ENCODE results near the gene STIM2.
"Not testable (repeated sequence)": the region's sequence is repeated elsewhere in the genome, so short reads cannot be mapped to it uniquely, and the experiment has no call there.

The STIM2 gene

DNA sequence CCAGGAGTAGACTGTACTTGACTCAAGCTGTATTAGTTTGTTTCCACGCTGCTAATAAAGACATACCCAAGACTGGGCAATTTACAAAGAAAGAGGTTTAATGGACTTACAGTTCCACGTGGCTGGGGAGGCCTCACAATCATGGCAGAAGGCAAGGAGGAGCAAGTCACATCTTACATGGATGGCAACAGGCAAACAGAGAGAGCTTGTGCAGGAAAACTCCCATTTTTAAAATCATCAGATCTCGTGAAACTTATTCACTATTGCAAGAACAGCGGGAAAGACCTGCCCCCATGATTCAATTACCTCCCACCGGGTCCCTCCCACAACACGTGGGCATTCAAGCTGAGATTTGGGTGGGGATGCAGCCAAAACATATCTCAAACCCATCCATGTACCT lies 37.7 kb upstream of the STIM2 start:
- not testable (repeated sequence) for H3K4ac ChIP-seq (ENCODE audit: low read depth, low read length); H3K4me2 ChIP-seq (ENCODE audit: low read length); H2AK5ac ChIP-seq (ENCODE audit: low read length); H3K79me2 ChIP-seq (ENCODE audit: control insufficient read depth, insufficient read depth, low read length, poor library complexity); H3K9ac ChIP-seq (ENCODE audit: low read length); H2BK12ac ChIP-seq (ENCODE audit: low read length); H3K23ac ChIP-seq (ENCODE audit: low read length); H3K4me1 ChIP-seq (ENCODE audit: control insufficient read depth in 1 of 2, insufficient read depth in 2 of 2, low read length in 2 of 2); H2AFZ ChIP-seq (ENCODE audit: insufficient read depth, low read length, poor library complexity); H3K9me3 ChIP-seq (ENCODE audit: insufficient read depth, low read depth, low read length); H4K91ac ChIP-seq (ENCODE audit: low read depth, low read length); H3K27ac ChIP-seq (ENCODE audit: low read depth, low read length); H3K18ac ChIP-seq (ENCODE audit: low read length); H3K4me3 ChIP-seq (ENCODE audit: low read depth, low read length); H3K36me3 ChIP-seq (ENCODE audit: control insufficient read depth in 1 of 2, insufficient read depth in 2 of 2, low read length in 2 of 2); H2BK5ac ChIP-seq (ENCODE audit: low read depth, low read length, poor library complexity); H3K27me3 ChIP-seq (ENCODE audit: insufficient read depth, low read length); H4K12ac ChIP-seq (ENCODE audit: low read depth, low read length); H3K79me1 ChIP-seq (ENCODE audit: low read length); H4K8ac ChIP-seq (ENCODE audit: low read depth, low read length); H2BK120ac ChIP-seq (ENCODE audit: insufficient read depth, low read length, poor library complexity); H3K14ac ChIP-seq (ENCODE audit: low read length); DNase-seq
- no CpG with 5 or more reads among the region's 6 CpGs for WGBS (ENCODE audit: extremely low coverage, insufficient coverage, insufficient read length)

DNA sequence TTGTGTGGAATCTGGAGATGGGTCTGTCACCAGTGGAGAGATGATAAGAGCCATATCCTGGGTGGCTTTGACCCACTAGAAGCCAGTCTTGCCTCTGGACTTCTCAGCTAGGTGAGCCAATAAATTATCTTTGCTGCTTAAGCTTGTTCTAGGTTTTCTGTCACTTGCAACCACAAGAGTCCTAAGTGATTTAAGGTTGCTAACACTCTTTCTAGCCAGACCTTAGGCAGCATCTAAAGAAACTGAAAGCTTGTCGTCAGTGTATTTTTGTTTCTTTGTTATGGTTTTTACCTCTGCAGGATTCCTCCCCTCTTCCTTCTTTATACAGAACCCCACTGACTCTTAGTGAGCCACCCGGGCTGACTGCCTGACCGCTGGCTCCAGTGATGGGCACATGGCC lies 37.1 kb upstream of the STIM2 start:
- no peak for DNase-seq
- Histone ChIP-seq H3K4me2 (ENCODE audit: low read length) (no peak overlapping the region), H3K14ac (ENCODE audit: low read length) (no peak overlapping the region), H3K23ac (ENCODE audit: low read length) (no peak overlapping the region), H3K9ac (ENCODE audit: low read length) (no peak overlapping the region), H3K18ac (ENCODE audit: low read length) (no peak overlapping the region), H3K4me3 (ENCODE audit: low read depth, low read length) (no peak overlapping the region), H3K27me3 (ENCODE audit: insufficient read depth, low read length) (no peaks in the 10 kb centered on the region), H2AK5ac (ENCODE audit: low read length) (no peak overlapping the region), H3K4ac (ENCODE audit: low read depth, low read length) (no peak overlapping the region), H3K36me3 (ENCODE audit: control insufficient read depth in 1 of 2, insufficient read depth in 2 of 2, low read length in 2 of 2) (no peaks in the 10 kb centered on the region), H3K79me1 (ENCODE audit: low read length) (no peaks in the 10 kb centered on the region), H4K8ac (ENCODE audit: low read depth, low read length) (no peak overlapping the region), H2AFZ (ENCODE audit: insufficient read depth, low read length, poor library complexity) (no peak overlapping the region), H3K4me1 (ENCODE audit: control insufficient read depth in 1 of 2, insufficient read depth in 2 of 2, low read length in 2 of 2) (no peaks in the 10 kb centered on the region), H4K12ac (ENCODE audit: low read depth, low read length) (no peak overlapping the region), H4K91ac (ENCODE audit: low read depth, low read length) (no peak overlapping the region), H2BK12ac (ENCODE audit: low read length) (no peak overlapping the region), H2BK5ac (ENCODE audit: low read depth, low read length, poor library complexity) (no peak overlapping the region), H3K27ac (ENCODE audit: low read depth, low read length) (no peak overlapping the region), H3K79me2 (ENCODE audit: control insufficient read depth, insufficient read depth, low read length, poor library complexity) (no peaks in the 10 kb centered on the region), H3K9me3 (ENCODE audit: insufficient read depth, low read depth, low read length) (peaks cover 1% of the 10 kb centered on the region), H2BK120ac (ENCODE audit: insufficient read depth, low read length, poor library complexity) (no peak overlapping the region)
- WGBS (ENCODE audit: extremely low coverage, insufficient coverage, insufficient read length): no CpG with 5 or more reads among the region's 3 CpGs

DNA sequence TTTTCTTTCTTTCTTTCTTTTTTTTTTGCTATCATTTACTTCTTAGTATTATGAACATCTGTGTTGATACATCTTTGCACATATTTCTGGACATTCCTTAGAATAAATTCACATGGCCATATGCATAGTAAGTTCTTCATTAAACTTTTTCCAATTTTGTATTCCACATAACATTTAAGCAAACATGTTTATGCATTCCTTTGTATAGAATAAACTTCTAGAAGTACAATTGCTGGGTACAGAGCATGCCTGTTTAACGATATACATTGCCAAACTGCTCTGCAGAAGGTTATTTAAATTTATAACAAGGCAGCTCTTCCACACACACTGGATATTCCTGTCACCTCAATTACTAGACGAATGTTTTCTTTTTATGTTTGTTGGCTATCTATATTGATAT lies 36.0 kb upstream of the STIM2 start:
- Histone ChIP-seq H3K4me3 (ENCODE audit: low read depth, low read length) (no peak overlapping the region), H3K9ac (ENCODE audit: low read length) (no peak overlapping the region), H2BK12ac (ENCODE audit: low read length) (no peak overlapping the region), H3K4ac (ENCODE audit: low read depth, low read length) (no peak overlapping the region), H2AK5ac (ENCODE audit: low read length) (no peak overlapping the region), H3K18ac (ENCODE audit: low read length) (no peak overlapping the region), H3K79me2 (ENCODE audit: control insufficient read depth, insufficient read depth, low read length, poor library complexity) (no peaks in the 10 kb centered on the region), H3K27ac (ENCODE audit: low read depth, low read length) (no peak overlapping the region), H2AFZ (ENCODE audit: insufficient read depth, low read length, poor library complexity) (no peak overlapping the region), H2BK120ac (ENCODE audit: insufficient read depth, low read length, poor library complexity) (no peak overlapping the region), H4K8ac (ENCODE audit: low read depth, low read length) (no peak overlapping the region), H3K27me3 (ENCODE audit: insufficient read depth, low read length) (no peaks in the 10 kb centered on the region), H3K23ac (ENCODE audit: low read length) (no peak overlapping the region), H3K14ac (ENCODE audit: low read length) (no peak overlapping the region), H4K12ac (ENCODE audit: low read depth, low read length) (no peak overlapping the region), H3K9me3 (ENCODE audit: insufficient read depth, low read depth, low read length) (peaks cover 1% of the 10 kb centered on the region), H3K36me3 (ENCODE audit: control insufficient read depth in 1 of 2, insufficient read depth in 2 of 2, low read length in 2 of 2) (no peaks in the 10 kb centered on the region), H3K4me2 (ENCODE audit: low read length) (no peak overlapping the region), H3K4me1 (ENCODE audit: control insufficient read depth in 1 of 2, insufficient read depth in 2 of 2, low read length in 2 of 2) (no peaks in the 10 kb centered on the region), H3K79me1 (ENCODE audit: low read length) (no peaks in the 10 kb centered on the region), H2BK5ac (ENCODE audit: low read depth, low read length, poor library complexity) (no peak overlapping the region), H4K91ac (ENCODE audit: low read depth, low read length) (no peak overlapping the region)
- no CpG with 5 or more reads among the region's 2 CpGs for WGBS (ENCODE audit: extremely low coverage, insufficient coverage, insufficient read length)
- no peak for DNase-seq

DNA sequence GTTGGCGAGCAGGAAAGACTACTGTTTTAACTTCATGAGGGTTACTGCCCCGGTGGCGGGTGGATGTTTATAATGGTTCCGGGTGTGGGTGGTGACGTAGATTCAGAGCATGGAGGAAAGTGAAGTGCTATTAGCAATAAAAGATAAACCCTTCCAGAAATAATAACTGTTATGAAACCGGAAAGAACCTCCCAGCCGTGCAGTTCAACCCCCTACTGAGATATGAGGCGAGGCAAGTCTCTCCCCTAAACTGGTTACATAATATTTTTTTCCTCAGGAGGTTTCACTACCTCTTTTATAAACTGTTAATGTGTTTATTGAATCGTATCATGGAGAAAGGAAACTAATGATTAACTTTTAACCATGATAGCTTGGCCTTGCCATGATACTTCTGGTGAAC lies 33.9 kb upstream of the STIM2 start:
- peak in 1 of 2 donors; percentile 15 for DNase-seq
- no peak overlapping the region for H3K23ac ChIP-seq (ENCODE audit: low read length)
- no peaks in the 10 kb centered on the region for H3K36me3 ChIP-seq (ENCODE audit: control insufficient read depth in 1 of 2, insufficient read depth in 2 of 2, low read length in 2 of 2)
- H3K27me3 ChIP-seq (ENCODE audit: insufficient read depth, low read length): no peaks in the 10 kb centered on the region
- H2AFZ ChIP-seq (ENCODE audit: insufficient read depth, low read length, poor library complexity): no peak overlapping the region
- H3K4me2 ChIP-seq (ENCODE audit: low read length): no peak overlapping the region
- H4K91ac ChIP-seq (ENCODE audit: low read depth, low read length): no peak overlapping the region
- H4K8ac ChIP-seq (ENCODE audit: low read depth, low read length): no peak overlapping the region
- H2BK5ac ChIP-seq (ENCODE audit: low read depth, low read length, poor library complexity): no peak overlapping the region
- no peak overlapping the region for H3K9ac ChIP-seq (ENCODE audit: low read length)
- peaks cover 1% of the 10 kb centered on the region for H3K9me3 ChIP-seq (ENCODE audit: insufficient read depth, low read depth, low read length)
- H2AK5ac ChIP-seq (ENCODE audit: low read length): no peak overlapping the region
- WGBS (ENCODE audit: extremely low coverage, insufficient coverage, insufficient read length): no CpG with 5 or more reads among the region's 9 CpGs
- H4K12ac ChIP-seq (ENCODE audit: low read depth, low read length): no peak overlapping the region
- H3K18ac ChIP-seq (ENCODE audit: low read length): no peak overlapping the region
- no peaks in the 10 kb centered on the region for H3K79me1 ChIP-seq (ENCODE audit: low read length)
- no peak overlapping the region for H2BK12ac ChIP-seq (ENCODE audit: low read length)
- H3K14ac ChIP-seq (ENCODE audit: low read length): no peak overlapping the region
- no peak overlapping the region for H3K27ac ChIP-seq (ENCODE audit: low read depth, low read length)
- no peak overlapping the region for H2BK120ac ChIP-seq (ENCODE audit: insufficient read depth, low read length, poor library complexity)
- no peak overlapping the region for H3K4ac ChIP-seq (ENCODE audit: low read depth, low read length)
- no peaks in the 10 kb centered on the region for H3K79me2 ChIP-seq (ENCODE audit: control insufficient read depth, insufficient read depth, low read length, poor library complexity)
- no peak overlapping the region for H3K4me3 ChIP-seq (ENCODE audit: low read depth, low read length)
- no peaks in the 10 kb centered on the region for H3K4me1 ChIP-seq (ENCODE audit: control insufficient read depth in 1 of 2, insufficient read depth in 2 of 2, low read length in 2 of 2)
